ENCODE results near the gene C7orf33. TPM values are rescaled to one million over a fixed set of nuclear protein-coding genes. Genes with fewer than 3 reads are reported as not detected.

C7orf33 gene
- total and polyA plus RNA-seq, 2 experiments from 2014 or later: not detected

- H3K4me3 Mint-ChIP-seq: no peak overlapping the region
- H3K36me3 ChIP-seq (ENCODE audit: insufficient read depth): no peaks in the 10 kb centered on the region
These were observed 44.6 kb upstream of the C7orf33 start for GRCh38 chr7:148545932-148546331.

More at GRCh38 chr7:148545932-148546331, 44.6 kb upstream of the C7orf33 start:
- Histone ChIP-seq H3K4me3 (no peak overlapping the region), H3K27me3 (ENCODE audit: insufficient read depth) (no peaks in the 10 kb centered on the region), H3K79me2 (replicated peaks; ENCODE audit: insufficient read depth) (no peaks in the 10 kb centered on the region), H3K27ac (ENCODE audit: low read depth) (no peak overlapping the region), H2AFZ (no peak overlapping the region), H3F3A (replicated peaks; ENCODE audit: low read depth) (no peaks in the 10 kb centered on the region), H3K4me2 (no peak overlapping the region), H4K20me1 (replicated peaks; ENCODE audit: insufficient read depth) (no peaks in the 10 kb centered on the region), H3K9me2 (ENCODE audit: insufficient read depth) (peaks cover 3% of the 10 kb centered on the region; the same call in 1 of the 2 replicates), H3K4me1 (ENCODE audit: insufficient read depth) (no peaks in the 10 kb centered on the region)
- Mint-ChIP-seq H3K4me1 (no peaks in the 10 kb centered on the region), H3K27me3 (ENCODE audit: insufficient read depth, low read depth, poor library complexity) (no peaks in the 10 kb centered on the region), H3K9me3 (no peaks in the 10 kb centered on the region), H3K36me3 (ENCODE audit: low read depth) (no peaks in the 10 kb centered on the region), H3K27ac (no peak overlapping the region)
- TF ChIP-seq POLR2AphosphoS5 (IDR thresholded peaks at IDR 0.05; ENCODE audit: low read depth) (no peak), ZNF462 (CRISPR knock-in tag; IDR thresholded peaks at IDR 0.05) (no peak), ZNF114 (CRISPR knock-in tag; IDR thresholded peaks at IDR 0.05) (no peak), ZNF331 (CRISPR knock-in tag; IDR thresholded peaks at IDR 0.05; ENCODE audit: low read depth) (no peak), EZH2phosphoT487 (IDR thresholded peaks at IDR 0.05; ENCODE audit: unreplicated experiment) (no peak), CTCF (conservative IDR thresholded peaks at IDR 0.05; ENCODE audit: low read depth in 2 of 2) (no peak), JUNB (IDR thresholded peaks at IDR 0.05; ENCODE audit: unreplicated experiment) (no peak), CREB1 (CRISPR knock-in tag; IDR thresholded peaks at IDR 0.05; ENCODE audit: low read depth) (no peak), STAT1 (IDR thresholded peaks at IDR 0.05; ENCODE audit: unreplicated experiment) (no peak), NANOG (IDR thresholded peaks at IDR 0.05; ENCODE audit: borderline replicate concordance) (no peak), REST (IDR thresholded peaks at IDR 0.05; ENCODE audit: unreplicated experiment) (no peak)
- no peak for ATAC-seq
- no peak for DNase-seq (ENCODE audit: low spot score)
